Thyroid gland (tissue), 4 donors: ENCODE measurements around the gene ZMYND19. TPM values are rescaled to one million over a fixed set of nuclear protein-coding genes. Genes with fewer than 3 reads are reported as not detected.

Experiments
- DNase-seq, 2 donors: peaks; one replicate each; pipeline ENCODE4 v3.0.0-alpha.2; 2019
- H3K27ac ChIP-seq, 3 donors: fragments of 200-600 bp; sonication (generic); 1 replicate in 2 of 3; 2 replicates in 1 of 3; pipeline ENCODE4 v1.5.1; 2016 to 2019; ENCODE audit warnings: mild to moderate bottlenecking in 1 of 3, moderate library complexity in 1 of 3
- H3K27me3 ChIP-seq: fragments of 200-600 bp; sonication (generic); one replicate; pipeline ENCODE4 v1.5.1; 2019
- H3K36me3 ChIP-seq, 2 donors: fragments of 200-600 bp; sonication (generic); one replicate each; pipeline ENCODE4 v1.5.1; 2016 to 2019
- H3K4me1 ChIP-seq, 2 donors: fragments of 200-600 bp; sonication (generic); one replicate each; pipeline ENCODE4 v1.5.1; 2017 to 2019
- H3K4me3 ChIP-seq, 3 donors: fragments of 200-600 bp; sonication (generic); replicated peaks in 1 of 3; 1 replicate in 2 of 3; 2 replicates in 1 of 3; pipeline ENCODE4 v1.5.1; 2016; ENCODE audit warnings: mild to moderate bottlenecking in 1 of 3
- H3K9me3 ChIP-seq: fragments of 200-600 bp; sonication (generic); one replicate; pipeline ENCODE4 v1.5.1; 2017
- POLR2A ChIP-seq, 2 donors: fragments of 450-650 bp; IDR thresholded peaks; one replicate each; pipeline ENCODE4 v1.6.1; 2017; ENCODE audit warnings: antibody characterized with exemption in 2 of 2, mild to moderate bottlenecking in 2 of 2, moderate library complexity in 1 of 2
- WGBS, 2 donors: methylation state at CpG; one replicate each; pipeline ENCODE4 v1.1.5; 2017; 5-methylcytosine and 5-hydroxymethylcytosine counted together
- intact Hi-C: fragments of 100-400 bp; cut with DNase I; formaldehyde crosslinking; loops from one replicate; pipeline ENCODE4 v1.15.1; 2023
- total RNA-seq, 4 donors: library from RNA; depleted of rRNA; stranded (reverse); fragments of >200 nt; gene quantifications; one replicate each; pipeline ENCODE4 v1.2.3, GENCODE V29; 2016
- TF ChIP-seq, protein P1 (sequence below), 6 experiments: fragments of 200-600 bp in 3 of 6; fragments of 450-650 bp in 3 of 6; sonication (generic) in 3 of 6; IDR thresholded peaks; one replicate each; pipeline ENCODE4 v1.5.1; 2016 to 2019; ENCODE audit warnings: antibody characterized with exemption in 6 of 6, mild to moderate bottlenecking in 2 of 6, inconsistent platforms in 1 of 6, moderate library complexity in 1 of 6

ZMYND19 gene
- total RNA-seq, 4 donors from 2014 or later: 8.7 to 14.3 (median 9.5) TPM

GRCh38 chr9:137564817-137565411 is 25.4 kb downstream of the ZMYND19 start:
- 83 to 94% methylated on average over 9 to 10 of the region's 18 CpGs for WGBS, 2 donors
- no peak overlapping the region for H3K27ac ChIP-seq
- peaks cover 8 to 18% of the 10 kb centered on the region in 2 donors for H3K36me3 ChIP-seq
- intact Hi-C loops: no loop called here
- DNase-seq: no peak
- H3K27me3 ChIP-seq: no peaks in the 10 kb centered on the region
- no peak overlapping the region for H3K4me3 ChIP-seq
- TF ChIP-seq POLR2A (IDR thresholded peaks at IDR 0.05): no peak
- TF ChIP-seq, protein P1, sequence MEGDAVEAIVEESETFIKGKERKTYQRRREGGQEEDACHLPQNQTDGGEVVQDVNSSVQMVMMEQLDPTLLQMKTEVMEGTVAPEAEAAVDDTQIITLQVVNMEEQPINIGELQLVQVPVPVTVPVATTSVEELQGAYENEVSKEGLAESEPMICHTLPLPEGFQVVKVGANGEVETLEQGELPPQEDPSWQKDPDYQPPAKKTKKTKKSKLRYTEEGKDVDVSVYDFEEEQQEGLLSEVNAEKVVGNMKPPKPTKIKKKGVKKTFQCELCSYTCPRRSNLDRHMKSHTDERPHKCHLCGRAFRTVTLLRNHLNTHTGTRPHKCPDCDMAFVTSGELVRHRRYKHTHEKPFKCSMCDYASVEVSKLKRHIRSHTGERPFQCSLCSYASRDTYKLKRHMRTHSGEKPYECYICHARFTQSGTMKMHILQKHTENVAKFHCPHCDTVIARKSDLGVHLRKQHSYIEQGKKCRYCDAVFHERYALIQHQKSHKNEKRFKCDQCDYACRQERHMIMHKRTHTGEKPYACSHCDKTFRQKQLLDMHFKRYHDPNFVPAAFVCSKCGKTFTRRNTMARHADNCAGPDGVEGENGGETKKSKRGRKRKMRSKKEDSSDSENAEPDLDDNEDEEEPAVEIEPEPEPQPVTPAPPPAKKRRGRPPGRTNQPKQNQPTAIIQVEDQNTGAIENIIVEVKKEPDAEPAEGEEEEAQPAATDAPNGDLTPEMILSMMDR (IDR thresholded peaks at IDR 0.05): no peak
- H3K9me3 ChIP-seq: no peaks in the 10 kb centered on the region
- H3K4me1 ChIP-seq: no peaks in the 10 kb centered on the region

DNA sequence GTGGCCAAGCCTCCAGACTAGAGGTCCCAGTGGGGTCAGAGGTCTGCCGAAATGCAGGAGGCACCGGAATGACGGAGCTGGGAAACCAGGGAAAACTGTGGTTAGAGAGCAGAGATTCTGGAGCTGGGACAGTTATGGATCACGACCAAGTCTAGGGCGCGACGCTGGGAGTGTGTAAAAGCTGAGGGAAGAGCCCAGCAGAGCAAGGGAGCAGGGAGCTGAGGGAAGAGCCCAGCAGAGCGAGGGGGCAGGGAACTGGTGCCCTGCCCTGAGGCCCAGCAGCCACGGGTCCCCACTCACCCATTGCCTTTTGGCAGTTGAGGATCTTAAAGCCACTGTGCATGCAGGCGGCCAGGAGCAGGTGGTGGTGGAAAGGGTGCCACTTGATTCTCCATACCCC is 26.2 kb downstream of the ZMYND19 start:
- Histone ChIP-seq H3K27ac (no peak overlapping the region), H3K36me3 (peaks cover 8 to 18% of the 10 kb centered on the region in 2 donors), H3K4me1 (no peaks in the 10 kb centered on the region), H3K9me3 (no peaks in the 10 kb centered on the region), H3K27me3 (no peaks in the 10 kb centered on the region), H3K4me3 (no peak overlapping the region)
- intact Hi-C loops: no loop called here
- no peak for DNase-seq
- TF ChIP-seq, protein P1 (IDR thresholded peaks at IDR 0.05): no peak
- TF ChIP-seq POLR2A (IDR thresholded peaks at IDR 0.05): no peak
- WGBS, 2 donors: 95 to 96% methylated on average over 10 of the region's 10 CpGs

GRCh38 chr9:137558127-137558526 is 32.2 kb downstream of the ZMYND19 start:
- H3K9me3 ChIP-seq: no peaks in the 10 kb centered on the region
- no peak overlapping the region for H3K4me3 ChIP-seq
- intact Hi-C loops: loop anchor here (10.0 kb wide), 1 partner anchor 57 kb away; the partner anchor contains the start of gene EHMT1
- H3K27ac ChIP-seq: no peak overlapping the region
- 96% methylated on average over 4 of the region's 4 CpGs for WGBS, 2 donors
- no peaks in the 10 kb centered on the region for H3K27me3 ChIP-seq
- TF ChIP-seq POLR2A (IDR thresholded peaks at IDR 0.05): no peak
- TF ChIP-seq, protein P1 (IDR thresholded peaks at IDR 0.05): no peak
- DNase-seq: no peak
- H3K4me1 ChIP-seq: no peaks in the 10 kb centered on the region
- H3K36me3 ChIP-seq: peaks cover 4 to 16% of the 10 kb centered on the region in 2 donors

DNA sequence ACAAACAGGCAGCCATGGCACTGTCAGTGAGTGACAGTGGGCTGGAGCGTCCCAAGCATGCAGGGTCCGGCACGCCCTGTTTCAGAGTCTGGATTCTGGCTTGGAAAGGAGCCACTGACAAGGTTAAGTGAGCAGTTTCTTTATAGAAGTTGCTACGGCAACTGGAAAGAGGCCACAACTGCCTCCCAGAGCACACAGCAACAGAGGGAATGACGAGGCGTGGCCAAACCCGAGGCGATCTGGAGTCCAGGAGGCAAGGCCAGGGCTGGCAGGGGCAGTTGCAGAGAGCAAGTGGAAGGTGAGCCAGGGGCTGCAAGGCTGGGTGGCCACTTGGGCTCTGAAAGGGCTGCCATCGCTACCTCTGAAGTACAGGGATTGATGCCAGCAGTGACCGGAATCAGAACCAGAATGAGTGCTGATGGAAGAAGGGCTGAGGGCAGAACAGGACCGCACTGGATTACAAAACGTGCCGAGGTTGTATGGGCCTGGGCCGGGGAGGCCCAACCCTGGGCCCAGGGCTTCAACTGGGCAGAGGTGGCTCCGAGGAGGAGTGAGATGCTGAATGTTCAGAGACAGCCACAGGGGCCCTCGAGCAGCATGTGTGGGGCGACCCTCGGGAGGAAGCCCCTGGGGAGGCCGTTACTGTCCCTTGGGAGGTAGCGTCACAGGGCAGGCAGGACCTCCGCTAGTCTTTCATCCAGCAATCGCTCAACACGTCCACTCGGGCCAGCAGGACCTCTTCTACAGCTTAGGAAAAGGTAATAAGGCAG is 34.1 kb downstream of the ZMYND19 start:
- H3K27me3 ChIP-seq: no peaks in the 10 kb centered on the region
- intact Hi-C loops: loop anchor here (10.0 kb wide), 1 partner anchor 59 kb away; the partner anchor contains the start of gene EHMT1
- H3K36me3 ChIP-seq: peaks cover 4 to 16% of the 10 kb centered on the region in 2 donors
- peaks cover 0 to 5% of the 10 kb centered on the region in 2 donors for H3K4me1 ChIP-seq
- no peak overlapping the region for H3K27ac ChIP-seq
- H3K9me3 ChIP-seq: no peaks in the 10 kb centered on the region
- H3K4me3 ChIP-seq: no peak overlapping the region
- 86 to 89% methylated on average over 24 of the region's 24 CpGs for WGBS, 2 donors
- no peak for DNase-seq
- no peak for TF ChIP-seq POLR2A (IDR thresholded peaks at IDR 0.05)
- TF ChIP-seq, protein P1 (IDR thresholded peaks at IDR 0.05): no peak

DNA sequence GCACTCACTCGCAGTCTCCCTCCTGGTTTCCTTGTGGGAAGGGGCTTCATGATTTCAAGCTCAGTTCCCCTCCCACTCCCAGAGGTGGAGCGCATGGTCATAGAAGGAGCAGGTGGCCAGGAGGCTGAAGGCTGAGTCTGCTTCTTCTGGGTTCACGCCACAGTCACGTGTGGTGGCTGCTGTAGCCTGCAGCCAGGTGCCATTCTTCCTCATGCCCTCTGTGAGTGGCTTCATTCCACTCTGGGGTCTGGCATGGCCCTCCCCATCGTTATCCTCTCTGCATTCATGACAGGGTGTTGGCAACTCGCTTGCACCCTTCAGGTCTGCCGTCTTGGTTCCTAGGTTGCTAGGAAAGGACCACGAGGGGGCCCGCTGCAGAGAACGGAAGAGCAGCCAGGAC is 35.1 kb downstream of the ZMYND19 start:
- no peak for DNase-seq
- intact Hi-C loops: loop anchor here (10.0 kb wide), 1 partner anchor 60 kb away; the partner anchor contains the start of gene EHMT1
- Histone ChIP-seq H3K4me3 (no peak overlapping the region), H3K36me3 (peaks cover 4 to 16% of the 10 kb centered on the region in 2 donors), H3K27ac (no peak overlapping the region), H3K27me3 (no peaks in the 10 kb centered on the region), H3K4me1 (peaks cover under 1 to 5% of the 10 kb centered on the region in 2 donors), H3K9me3 (no peaks in the 10 kb centered on the region)
- 91 to 92% methylated on average over 10 of the region's 10 CpGs for WGBS, 2 donors
- TF ChIP-seq POLR2A (IDR thresholded peaks at IDR 0.05): no peak
- TF ChIP-seq, protein P1 (IDR thresholded peaks at IDR 0.05): no peak
